OCI-LY3 (cell line): Measurements from ENCODE around the gene SPATA16.

Source experiments
- H2AFZ ChIP-seq: fragments of 200-600, 300-600 bp; shearing (Covaris generic); 2 replicates; pipeline ENCODE4 v1.6.0; 2014; ENCODE audit warnings: antibody characterized with exemption, low read depth, low read length
- H3K27ac ChIP-seq: fragments of 200-600, 300-600 bp; sonication (generic); 2 replicates; pipeline ENCODE4 v1.5.1; 2014; ENCODE audit warnings: mild to moderate bottlenecking, low read length, moderate library complexity, mixed read lengths
- H3K27me3 ChIP-seq: fragments of 200-600, 300-600 bp; sonication (generic); 2 replicates; pipeline ENCODE4 v1.6.1; 2014; ENCODE audit warnings: low read depth, low read length, mixed read lengths
- H3K36me3 ChIP-seq: fragments of 200-600, 300-600 bp; sonication (generic); replicated peaks from 2 replicates; pipeline ENCODE3; 2014; ENCODE audit warnings: low read depth, low read length, mixed read lengths
- H3K4me1 ChIP-seq: fragments of 300-600, 200-600 bp; sonication (generic); 2 replicates; pipeline ENCODE4 v1.6.1; 2014; ENCODE audit warnings: low read length, mixed read lengths
- H3K4me2 ChIP-seq: fragments of 200-600, 300-600 bp; sonication (generic); 2 replicates; pipeline ENCODE4 v1.6.1; 2014; ENCODE audit warnings: low read length, mixed read lengths
- H3K4me3 ChIP-seq: fragments of 300-600, 200-600 bp; sonication (generic); 2 replicates; pipeline ENCODE4 v1.5.1; 2014; ENCODE audit warnings: antibody characterized with exemption, mild to moderate bottlenecking, low read length, moderate library complexity
- H3K79me2 ChIP-seq: fragments of 300-600, 200-600 bp; shearing (Covaris generic); 2 replicates; pipeline ENCODE4 v1.6.1; 2014; ENCODE audit warnings: mild to moderate bottlenecking, low read length, mixed read lengths
- H3K9ac ChIP-seq: fragments of 300-600, 200-600 bp; shearing (Covaris generic); 2 replicates; pipeline ENCODE4 v1.6.0; 2014; ENCODE audit warnings: mild to moderate bottlenecking, low read length, moderate library complexity
- H3K9me3 ChIP-seq: fragments of 200-600, 300-600 bp; shearing (Covaris generic); 2 replicates; pipeline ENCODE4 v1.6.1; 2014; ENCODE audit warnings: low read length, mixed read lengths; ENCODE audit not compliant: insufficient read depth
- H4K20me1 ChIP-seq: fragments of 200-600, 300-600 bp; sonication (generic); 2 replicates; pipeline ENCODE4 v1.6.1; 2016; ENCODE audit warnings: low read length, mixed read lengths; ENCODE audit not compliant: insufficient read depth
- CTCF ChIP-seq: fragments of 200-600, 300-600 bp; sonication (generic); IDR thresholded peaks from 2 replicates; pipeline ENCODE4 v1.5.1; 2014; ENCODE audit warnings: antibody characterized with exemption, low read length, low read depth
- EZH2phosphoT487 ChIP-seq: fragments of 200-600 bp; shearing (Covaris generic); IDR thresholded peaks from 2 replicates; pipeline ENCODE4 v1.6.1; 2018; ENCODE audit warnings: antibody characterized with exemption, mixed run types, low read depth

Gene SPATA16

GRCh38 chr3:173153631-173154030, 12.6 kb upstream of the SPATA16 start:
- Histone ChIP-seq H4K20me1 (no peaks in the 10 kb centered on the region), H3K36me3 (no peaks in the 10 kb centered on the region), H3K27ac (no peak overlapping the region)

DNA sequence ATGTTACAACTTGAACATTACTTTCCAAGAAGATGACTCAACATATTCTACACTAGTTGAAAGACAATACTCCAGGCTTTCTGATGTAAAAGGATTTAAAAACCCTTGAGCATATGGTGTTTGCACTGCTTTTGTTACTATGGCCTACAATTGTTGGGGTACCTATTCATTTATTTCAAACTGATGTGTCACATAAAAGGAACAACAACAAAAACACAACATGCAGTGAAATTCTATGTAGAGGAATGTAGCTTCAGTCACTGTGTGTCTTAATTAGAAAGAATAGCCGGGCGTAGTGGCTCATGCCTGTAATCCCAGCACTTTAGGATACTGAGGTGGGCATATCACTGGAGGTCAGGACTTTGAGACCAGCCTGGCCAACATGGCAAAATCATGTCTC, 1.6 kb downstream of the SPATA16 start:
- Histone ChIP-seq H3K9ac (no peak overlapping the region), H3K27ac (no peak overlapping the region), H3K79me2 (no peaks in the 10 kb centered on the region), H3K36me3 (no peaks in the 10 kb centered on the region), H2AFZ (no peak overlapping the region), H3K9me3 (no peaks in the 10 kb centered on the region), H3K27me3 (no peaks in the 10 kb centered on the region), H3K4me2 (no peak overlapping the region), H3K4me3 (no peak overlapping the region), H4K20me1 (no peaks in the 10 kb centered on the region), H3K4me1 (0 out of 2 replicates have a peak, but pooled peaks cover 2% of the 10 kb centered on the region)
- TF ChIP-seq CTCF (no peak), EZH2phosphoT487 (no peak)

More at GRCh38 chr3:173153631-173154030, 12.6 kb upstream of the SPATA16 start:
- Histone ChIP-seq H3K4me3 (no peak overlapping the region), H3K4me2 (no peak overlapping the region), H3K9me3 (no peaks in the 10 kb centered on the region), H3K4me1 (no peaks in the 10 kb centered on the region), H2AFZ (no peak overlapping the region), H3K27me3 (no peaks in the 10 kb centered on the region), H3K9ac (no peak overlapping the region), H3K79me2 (no peaks in the 10 kb centered on the region)
- TF ChIP-seq CTCF (no peak), EZH2phosphoT487 (no peak)

- no peaks in the 10 kb centered on the region for H4K20me1 ChIP-seq
- no peaks in the 10 kb centered on the region for H3K79me2 ChIP-seq
- H3K9ac ChIP-seq, result no peak overlapping the region
- no peak overlapping the region for H3K4me3 ChIP-seq
- TF ChIP-seq CTCF (no peak), EZH2phosphoT487 (no peak)
- no peak overlapping the region for H3K4me2 ChIP-seq
- H2AFZ ChIP-seq, result no peak overlapping the region
- H3K36me3 ChIP-seq, result no peaks in the 10 kb centered on the region
- no peak overlapping the region for H3K27ac ChIP-seq
- no peaks in the 10 kb centered on the region for H3K9me3 ChIP-seq
- H3K4me1 ChIP-seq, result 0 out of 2 replicates have a peak, but pooled peaks cover 6% of the 10 kb centered on the region
- no peaks in the 10 kb centered on the region for H3K27me3 ChIP-seq
Measured at GRCh38 chr3:173138026-173138425, 3.0 kb downstream of the SPATA16 start.

DNA sequence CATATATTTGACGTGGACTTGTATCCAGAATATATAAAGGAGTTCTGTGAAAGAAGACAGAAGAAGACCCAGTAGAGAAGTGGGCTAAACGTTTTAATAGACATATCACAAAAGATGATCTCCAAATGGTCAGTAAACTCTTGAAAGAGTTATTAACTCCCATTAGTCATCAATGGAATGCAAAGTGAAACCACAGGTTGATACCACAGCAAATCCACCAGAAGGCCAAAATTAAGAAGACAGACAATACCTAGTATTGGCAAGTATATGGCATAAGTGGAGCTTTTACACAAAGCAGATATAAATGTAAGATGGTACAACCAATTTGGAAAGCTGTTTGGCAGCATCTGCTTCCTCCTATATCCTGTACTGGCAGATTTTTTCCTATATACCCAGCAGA, 6.0 kb downstream of the SPATA16 start:
- H2AFZ ChIP-seq, result no peak overlapping the region
- H3K27ac ChIP-seq, result no peak overlapping the region
- H3K79me2 ChIP-seq, result no peaks in the 10 kb centered on the region
- no peaks in the 10 kb centered on the region for H3K27me3 ChIP-seq
- no peaks in the 10 kb centered on the region for H3K9me3 ChIP-seq
- no peak overlapping the region for H3K4me3 ChIP-seq
- 0 out of 2 replicates have a peak, but pooled peaks cover 6% of the 10 kb centered on the region for H3K4me1 ChIP-seq
- TF ChIP-seq EZH2phosphoT487, result no peak
- no peak for TF ChIP-seq CTCF
- H3K9ac ChIP-seq, result no peak overlapping the region
- H3K4me2 ChIP-seq, result no peak overlapping the region
- no peaks in the 10 kb centered on the region for H4K20me1 ChIP-seq
- H3K36me3 ChIP-seq, result no peaks in the 10 kb centered on the region
